Neutrophil (primary cell): ENCODE measurements around the gene SND1.

Source experiments
- H3K27ac ChIP-seq: fragments of 200-600 bp; sonication (generic); 2 replicates; pipeline ENCODE4 v1.5.1; 2016; ENCODE audit warnings: mild to moderate bottlenecking, moderate library complexity
- H3K27me3 ChIP-seq: fragments of 200-600 bp; sonication (generic); 2 replicates; pipeline ENCODE4 v1.6.0; 2016; ENCODE audit warnings: mild to moderate bottlenecking
- H3K36me3 ChIP-seq: fragments of 200-600 bp; sonication (generic); 2 replicates; pipeline ENCODE4 v1.5.1; 2017
- H3K4me1 ChIP-seq, 2 experiments: fragments of 200-600 bp in 1 of 2; sonication (generic) in 1 of 2; 1 replicate in 1 of 2; 2 replicates in 1 of 2; pipeline versions ENCODE4 v1.5.1 to v1.6.1; 2013 to 2016; ENCODE audit warnings: low read depth in 1 of 2, low read length in 1 of 2, mild to moderate bottlenecking in 1 of 2, moderate library complexity in 1 of 2; ENCODE audit not compliant: control insufficient read depth in 1 of 2, insufficient read depth in 1 of 2
- H3K4me3 ChIP-seq, 2 experiments: fragments of 200-600 bp in 1 of 2; sonication (generic) in 1 of 2; 1 replicate in 1 of 2; 2 replicates in 1 of 2; pipeline ENCODE4 v1.5.1; 2013 to 2016; ENCODE audit warnings: low read depth in 1 of 2, low read length in 1 of 2, mild to moderate bottlenecking in 1 of 2, moderate library complexity in 1 of 2
- H3K9me3 ChIP-seq: fragments of 200-600 bp; sonication (generic); 2 replicates; pipeline ENCODE4 v1.5.1; 2016
- TF ChIP-seq, protein P1 (sequence below): fragments of 200-600 bp; sonication (generic); IDR thresholded peaks from 2 replicates; pipeline ENCODE4 v1.5.1; 2016; ENCODE audit warnings: antibody characterized with exemption

SND1 gene

DNA sequence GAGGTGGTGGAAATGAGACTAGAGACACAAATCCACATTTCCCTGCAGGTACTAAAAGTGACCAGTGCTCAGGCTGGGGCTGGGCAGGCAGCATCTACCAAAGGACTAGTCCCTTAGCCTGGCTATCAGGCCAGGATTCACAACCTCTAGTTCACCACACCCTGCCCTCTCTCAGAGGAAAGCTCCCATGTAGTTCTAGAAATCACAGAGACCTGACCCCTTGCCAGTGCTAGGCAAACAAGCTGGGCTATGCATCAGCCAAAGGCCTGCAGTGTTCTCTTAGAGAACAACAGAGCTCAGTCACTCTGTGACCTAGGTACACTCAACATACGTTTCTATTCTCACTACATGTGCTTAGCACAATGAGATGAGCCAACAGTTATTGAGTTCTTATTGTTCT, 405.9 kb downstream of the SND1 start:
- Histone ChIP-seq H3K9me3 (no peaks in the 10 kb centered on the region), H3K4me3 (no peak overlapping the region), H3K36me3 (no peaks in the 10 kb centered on the region), H3K27me3 (no peaks in the 10 kb centered on the region), H3K27ac (no peak overlapping the region), H3K4me1 (peaks cover 3 to 4% of the 10 kb centered on the region in 2 experiments)
- TF ChIP-seq, protein P1, sequence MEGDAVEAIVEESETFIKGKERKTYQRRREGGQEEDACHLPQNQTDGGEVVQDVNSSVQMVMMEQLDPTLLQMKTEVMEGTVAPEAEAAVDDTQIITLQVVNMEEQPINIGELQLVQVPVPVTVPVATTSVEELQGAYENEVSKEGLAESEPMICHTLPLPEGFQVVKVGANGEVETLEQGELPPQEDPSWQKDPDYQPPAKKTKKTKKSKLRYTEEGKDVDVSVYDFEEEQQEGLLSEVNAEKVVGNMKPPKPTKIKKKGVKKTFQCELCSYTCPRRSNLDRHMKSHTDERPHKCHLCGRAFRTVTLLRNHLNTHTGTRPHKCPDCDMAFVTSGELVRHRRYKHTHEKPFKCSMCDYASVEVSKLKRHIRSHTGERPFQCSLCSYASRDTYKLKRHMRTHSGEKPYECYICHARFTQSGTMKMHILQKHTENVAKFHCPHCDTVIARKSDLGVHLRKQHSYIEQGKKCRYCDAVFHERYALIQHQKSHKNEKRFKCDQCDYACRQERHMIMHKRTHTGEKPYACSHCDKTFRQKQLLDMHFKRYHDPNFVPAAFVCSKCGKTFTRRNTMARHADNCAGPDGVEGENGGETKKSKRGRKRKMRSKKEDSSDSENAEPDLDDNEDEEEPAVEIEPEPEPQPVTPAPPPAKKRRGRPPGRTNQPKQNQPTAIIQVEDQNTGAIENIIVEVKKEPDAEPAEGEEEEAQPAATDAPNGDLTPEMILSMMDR, result no peak

- no peaks in the 10 kb centered on the region for H3K27me3 ChIP-seq
- H3K27ac ChIP-seq, result no peak overlapping the region
- no peaks in the 10 kb centered on the region for H3K36me3 ChIP-seq
- H3K9me3 ChIP-seq, result no peaks in the 10 kb centered on the region
- TF ChIP-seq, protein P1, result no peak
- no peaks in the 10 kb centered on the region for H3K4me1 ChIP-seq
- no peak overlapping the region for H3K4me3 ChIP-seq
Measured at GRCh38 chr7:128059143-128059988, 407.4 kb downstream of the SND1 start.

DNA sequence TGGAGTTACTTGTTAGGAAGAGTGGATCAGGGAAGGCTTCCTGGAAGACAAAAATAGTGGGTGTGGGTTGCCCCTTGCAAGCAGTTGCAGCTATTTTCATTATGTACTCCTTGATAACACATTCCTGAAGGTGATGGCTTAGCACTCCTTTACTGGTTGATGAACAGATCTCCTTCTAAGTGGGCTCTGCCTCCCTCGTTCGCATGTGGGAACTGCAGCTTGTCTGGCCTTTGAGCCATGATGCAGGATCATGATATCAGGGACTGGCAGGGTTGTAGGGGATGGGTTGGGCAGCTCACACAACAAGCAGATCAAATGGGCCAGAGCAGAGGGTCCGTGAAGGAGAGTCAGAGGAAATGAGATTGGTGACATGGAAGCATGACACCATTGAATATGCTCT, 408.0 kb downstream of the SND1 start:
- no peaks in the 10 kb centered on the region for H3K9me3 ChIP-seq
- no peaks in the 10 kb centered on the region for H3K4me1 ChIP-seq
- TF ChIP-seq, protein P1, result no peak
- no peaks in the 10 kb centered on the region for H3K36me3 ChIP-seq
- no peak overlapping the region for H3K27ac ChIP-seq
- H3K4me3 ChIP-seq, result no peak overlapping the region
- H3K27me3 ChIP-seq, result no peaks in the 10 kb centered on the region

DNA sequence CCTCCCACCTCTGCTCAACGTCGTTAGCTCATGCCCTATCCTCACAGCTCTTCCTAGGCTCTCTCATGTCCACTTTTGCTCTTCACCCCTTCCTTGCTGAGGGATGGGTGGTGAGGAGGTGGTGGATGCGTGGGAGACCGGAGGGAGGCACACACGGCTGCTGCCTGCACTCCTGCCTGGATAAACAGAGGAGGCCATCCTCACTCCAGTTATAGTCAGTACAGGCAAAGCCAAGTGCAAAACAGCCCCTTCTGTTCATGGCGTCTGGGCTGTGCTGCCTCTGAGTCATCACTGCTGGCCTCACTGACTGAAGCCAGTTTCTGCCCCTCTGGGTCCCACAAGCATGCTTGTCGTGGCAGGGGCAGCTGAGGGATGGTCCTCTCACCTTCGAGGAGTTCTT, 411.1 kb downstream of the SND1 start:
- H3K4me3 ChIP-seq, result no peak overlapping the region
- no peaks in the 10 kb centered on the region for H3K36me3 ChIP-seq
- H3K4me1 ChIP-seq, result no peaks in the 10 kb centered on the region
- no peaks in the 10 kb centered on the region for H3K9me3 ChIP-seq
- no peak overlapping the region for H3K27ac ChIP-seq
- TF ChIP-seq, protein P1, result no peak
- no peaks in the 10 kb centered on the region for H3K27me3 ChIP-seq

- no peak overlapping the region for H3K4me3 ChIP-seq
- no peak overlapping the region for H3K27ac ChIP-seq
- TF ChIP-seq, protein P1, result no peak
- H3K9me3 ChIP-seq, result no peaks in the 10 kb centered on the region
- no peaks in the 10 kb centered on the region for H3K36me3 ChIP-seq
- H3K4me1 ChIP-seq, result peaks cover 0 to 5% of the 10 kb centered on the region in 2 experiments
- H3K27me3 ChIP-seq, result no peaks in the 10 kb centered on the region
Measured at GRCh38 chr7:128065872-128066271, 413.9 kb downstream of the SND1 start.
